ENCODE measurements around the gene ENGASE.
A peak's percentile ranks its signal among the peaks of the same experiment; 100 is the strongest.

- peak; percentile 71 to 90 for TF ChIP-seq CTCF (conservative IDR thresholded peaks at IDR 0.05 in 1 of 2, IDR thresholded peaks at IDR 0.05 in 1 of 2; ENCODE audit: low read depth in 1 of 2, low read length in 2 of 2)
- TF ChIP-seq EZH2 (IDR thresholded peaks at IDR 0.05; ENCODE audit: low read length, missing control alignments), result no peak
Measured at GRCh38 chr17:79087428-79088143, 13.0 kb downstream of the ENGASE start.
